ENCODE data around the gene DOK7. TPM values are rescaled to one million over a fixed set of nuclear protein-coding genes. Genes with fewer than 3 reads are reported as not detected.

Gene DOK7
- total RNA-seq, 1 donor from 2014 or later, result 5.1 TPM

- no peaks in the 10 kb centered on the region for H3K36me3 Mint-ChIP-seq (ENCODE audit: unreplicated experiment)
- H3K27me3 Mint-ChIP-seq (ENCODE audit: unreplicated experiment), result peaks cover 4% of the 10 kb centered on the region
- no peak for DNase-seq
- no peak overlapping the region for H3K27ac Mint-ChIP-seq (ENCODE audit: unreplicated experiment)
- no peak for TF ChIP-seq CTCF (IDR thresholded peaks at IDR 0.05; ENCODE audit: partially characterized antibody, unreplicated experiment)
- peaks cover 3% of the 10 kb centered on the region for H3K9me3 Mint-ChIP-seq (ENCODE audit: unreplicated experiment)
- H3K4me3 Mint-ChIP-seq (ENCODE audit: unreplicated experiment), result no peak overlapping the region
- peaks cover 3% of the 10 kb centered on the region for H3K4me1 Mint-ChIP-seq (ENCODE audit: low read depth, unreplicated experiment)
Observed at GRCh38 chr4:3500634-3501101, 37.6 kb downstream of the DOK7 start.

GRCh38 chr4:3501126-3501824, 38.2 kb downstream of the DOK7 start:
- no peak overlapping the region for H3K4me3 Mint-ChIP-seq (ENCODE audit: unreplicated experiment)
- no peak for TF ChIP-seq CTCF (IDR thresholded peaks at IDR 0.05; ENCODE audit: partially characterized antibody, unreplicated experiment)
- H3K27ac Mint-ChIP-seq (ENCODE audit: unreplicated experiment), result no peak overlapping the region
- H3K9me3 Mint-ChIP-seq (ENCODE audit: unreplicated experiment), result peaks cover 3% of the 10 kb centered on the region
- peaks cover 3% of the 10 kb centered on the region for H3K4me1 Mint-ChIP-seq (ENCODE audit: low read depth, unreplicated experiment)
- DNase-seq, result no peak
- peaks cover 4% of the 10 kb centered on the region for H3K27me3 Mint-ChIP-seq (ENCODE audit: unreplicated experiment)
- H3K36me3 Mint-ChIP-seq (ENCODE audit: unreplicated experiment), result no peaks in the 10 kb centered on the region

- peaks cover 3% of the 10 kb centered on the region for H3K4me1 Mint-ChIP-seq (ENCODE audit: low read depth, unreplicated experiment)
- no peaks in the 10 kb centered on the region for H3K36me3 Mint-ChIP-seq (ENCODE audit: unreplicated experiment)
- no peak for TF ChIP-seq CTCF (IDR thresholded peaks at IDR 0.05; ENCODE audit: partially characterized antibody, unreplicated experiment)
- H3K9me3 Mint-ChIP-seq (ENCODE audit: unreplicated experiment), result peaks cover 3% of the 10 kb centered on the region
- H3K4me3 Mint-ChIP-seq (ENCODE audit: unreplicated experiment), result no peak overlapping the region
- no peak overlapping the region for H3K27ac Mint-ChIP-seq (ENCODE audit: unreplicated experiment)
- H3K27me3 Mint-ChIP-seq (ENCODE audit: unreplicated experiment), result peaks cover 3% of the 10 kb centered on the region
- DNase-seq, result no peak
Observed at GRCh38 chr4:3501825-3502425, 38.8 kb downstream of the DOK7 start.

- DNase-seq, result no peak
- peaks cover 3% of the 10 kb centered on the region for H3K9me3 Mint-ChIP-seq (ENCODE audit: unreplicated experiment)
- H3K4me1 Mint-ChIP-seq (ENCODE audit: low read depth, unreplicated experiment), result peaks cover 3% of the 10 kb centered on the region
- peaks cover 3% of the 10 kb centered on the region for H3K27me3 Mint-ChIP-seq (ENCODE audit: unreplicated experiment)
- no peaks in the 10 kb centered on the region for H3K36me3 Mint-ChIP-seq (ENCODE audit: unreplicated experiment)
- no peak for TF ChIP-seq CTCF (IDR thresholded peaks at IDR 0.05; ENCODE audit: partially characterized antibody, unreplicated experiment)
- H3K4me3 Mint-ChIP-seq (ENCODE audit: unreplicated experiment), result no peak overlapping the region
- H3K27ac Mint-ChIP-seq (ENCODE audit: unreplicated experiment), result no peak overlapping the region
Observed at GRCh38 chr4:3502941-3503936, 40.1 kb downstream of the DOK7 start.
